Measurements from ENCODE around the gene DHX30. TPM values are rescaled to one million over a fixed set of nuclear protein-coding genes. Genes with fewer than 3 reads are reported as not detected.

The DHX30 gene
- total RNA-seq, 1 donor from 2014 or later: 49.8 TPM

DNA sequence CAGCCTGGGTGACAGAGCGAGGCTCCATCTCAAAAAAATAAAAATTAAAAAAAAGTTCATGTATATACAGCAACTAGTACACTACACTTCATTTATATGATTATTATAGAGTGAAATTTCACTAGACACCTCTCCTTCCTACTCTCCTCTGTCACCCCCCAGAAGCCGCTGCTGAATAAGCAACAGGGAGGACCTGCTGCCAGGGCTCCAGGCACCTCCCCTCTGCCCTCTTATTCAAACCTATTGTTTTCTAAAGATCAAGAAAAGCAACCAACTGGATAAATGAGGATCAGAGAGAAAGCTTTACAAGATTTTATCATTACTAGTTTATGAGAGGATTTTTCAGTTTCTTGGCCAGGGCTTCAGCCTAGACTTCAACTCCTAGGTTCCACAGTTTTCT lies 71.5 kb downstream of the DHX30 start:
- peaks cover 74% of the 10 kb centered on the region for H3K36me3 ChIP-seq
- H3K9me3 ChIP-seq (replicated peaks): no peaks in the 10 kb centered on the region
- peaks cover 88% of the 10 kb centered on the region for H3K4me1 ChIP-seq
- no peak for DNase-seq
- intact Hi-C loops (cut with micrococcal nuclease): no loop called here
- no peaks in the 10 kb centered on the region for H3K27me3 ChIP-seq (ENCODE audit: low read depth)
- H3K27ac ChIP-seq (replicated peaks): peak overlapping the region; percentile 43
- TF ChIP-seq, protein P1, sequence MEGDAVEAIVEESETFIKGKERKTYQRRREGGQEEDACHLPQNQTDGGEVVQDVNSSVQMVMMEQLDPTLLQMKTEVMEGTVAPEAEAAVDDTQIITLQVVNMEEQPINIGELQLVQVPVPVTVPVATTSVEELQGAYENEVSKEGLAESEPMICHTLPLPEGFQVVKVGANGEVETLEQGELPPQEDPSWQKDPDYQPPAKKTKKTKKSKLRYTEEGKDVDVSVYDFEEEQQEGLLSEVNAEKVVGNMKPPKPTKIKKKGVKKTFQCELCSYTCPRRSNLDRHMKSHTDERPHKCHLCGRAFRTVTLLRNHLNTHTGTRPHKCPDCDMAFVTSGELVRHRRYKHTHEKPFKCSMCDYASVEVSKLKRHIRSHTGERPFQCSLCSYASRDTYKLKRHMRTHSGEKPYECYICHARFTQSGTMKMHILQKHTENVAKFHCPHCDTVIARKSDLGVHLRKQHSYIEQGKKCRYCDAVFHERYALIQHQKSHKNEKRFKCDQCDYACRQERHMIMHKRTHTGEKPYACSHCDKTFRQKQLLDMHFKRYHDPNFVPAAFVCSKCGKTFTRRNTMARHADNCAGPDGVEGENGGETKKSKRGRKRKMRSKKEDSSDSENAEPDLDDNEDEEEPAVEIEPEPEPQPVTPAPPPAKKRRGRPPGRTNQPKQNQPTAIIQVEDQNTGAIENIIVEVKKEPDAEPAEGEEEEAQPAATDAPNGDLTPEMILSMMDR (IDR thresholded peaks at IDR 0.05; ENCODE audit: borderline replicate concordance): no peak
- H3K4me3 ChIP-seq: no peak overlapping the region

DNA sequence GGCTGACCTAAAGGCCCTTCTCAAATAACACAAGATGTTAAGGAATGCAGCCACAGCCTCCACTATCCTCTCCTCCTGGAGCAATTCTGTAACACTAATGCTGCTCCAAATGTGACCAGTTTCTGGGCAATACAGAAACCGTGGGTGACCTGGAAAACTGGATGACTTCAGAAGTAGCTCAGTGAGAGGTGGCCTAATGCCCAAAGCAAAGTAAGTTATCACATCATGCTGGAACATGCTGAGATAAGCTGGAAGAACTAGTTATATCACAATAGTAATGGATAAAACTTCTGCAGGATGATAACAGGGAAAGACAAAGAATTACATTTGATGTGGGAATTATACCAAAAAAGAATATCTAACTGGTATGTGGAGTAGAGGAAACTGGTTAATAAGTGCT lies 72.0 kb downstream of the DHX30 start:
- DNase-seq: no peak
- Histone ChIP-seq H3K4me3 (no peak overlapping the region), H3K9me3 (replicated peaks) (no peaks in the 10 kb centered on the region), H3K27ac (replicated peaks) (peak overlapping the region; percentile 43), H3K36me3 (peaks cover 70% of the 10 kb centered on the region), H3K4me1 (peaks cover 86% of the 10 kb centered on the region), H3K27me3 (ENCODE audit: low read depth) (no peaks in the 10 kb centered on the region)
- TF ChIP-seq, protein P1 (IDR thresholded peaks at IDR 0.05; ENCODE audit: borderline replicate concordance): no peak
- intact Hi-C loops (cut with micrococcal nuclease): no loop called here

DNA sequence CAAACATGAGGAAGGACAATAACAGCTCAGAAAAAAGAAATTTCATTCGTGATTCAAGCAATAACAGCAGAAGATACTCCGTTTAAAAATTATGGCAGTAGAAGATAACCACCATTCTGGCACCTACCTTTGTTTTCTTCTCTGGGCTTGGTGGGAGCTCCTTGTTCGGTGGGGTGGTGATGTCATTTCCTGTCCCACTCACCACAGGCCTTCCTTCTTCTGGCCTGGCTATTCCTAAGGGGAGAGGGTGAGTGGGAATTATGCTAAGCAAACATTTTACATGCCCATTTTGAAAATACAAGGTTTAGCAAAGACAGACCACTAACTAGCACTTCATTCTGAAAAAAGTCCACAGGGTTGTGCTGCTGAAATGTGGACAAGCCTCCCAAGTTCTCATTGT lies 74.4 kb downstream of the DHX30 start:
- H3K36me3 ChIP-seq: peaks cover 46% of the 10 kb centered on the region
- no peak for DNase-seq
- H3K9me3 ChIP-seq (replicated peaks): no peaks in the 10 kb centered on the region
- peaks cover 73% of the 10 kb centered on the region for H3K4me1 ChIP-seq
- peak overlapping the region; percentile 42 for H3K27ac ChIP-seq (replicated peaks)
- no peak overlapping the region for H3K4me3 ChIP-seq
- TF ChIP-seq, protein P1 (IDR thresholded peaks at IDR 0.05; ENCODE audit: borderline replicate concordance): no peak
- H3K27me3 ChIP-seq (ENCODE audit: low read depth): no peaks in the 10 kb centered on the region
- intact Hi-C loops (cut with micrococcal nuclease): no loop called here

DNA sequence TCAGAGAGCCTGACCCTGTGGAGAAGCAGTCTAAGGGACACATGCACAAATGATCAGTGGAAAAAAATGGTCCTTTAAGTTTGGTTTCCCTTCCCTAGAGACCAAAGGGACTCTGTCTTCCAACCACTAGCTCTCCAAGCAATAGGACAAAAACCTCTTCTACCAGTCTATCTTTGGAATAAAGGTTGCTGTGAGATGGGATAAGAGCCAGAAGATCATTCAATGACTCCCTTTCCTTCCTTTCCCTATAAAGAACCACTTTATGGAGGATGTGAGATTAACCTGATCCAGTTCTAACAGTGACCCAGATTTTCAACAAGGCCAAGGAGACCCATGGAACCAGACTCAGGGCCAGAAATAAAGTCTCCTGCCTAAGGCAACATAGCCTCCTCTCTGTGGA lies 74.8 kb downstream of the DHX30 start:
- H3K4me1 ChIP-seq: peaks cover 69% of the 10 kb centered on the region
- no peaks in the 10 kb centered on the region for H3K9me3 ChIP-seq (replicated peaks)
- no peak for DNase-seq
- H3K36me3 ChIP-seq: peaks cover 42% of the 10 kb centered on the region
- no peaks in the 10 kb centered on the region for H3K27me3 ChIP-seq (ENCODE audit: low read depth)
- H3K4me3 ChIP-seq: no peak overlapping the region
- TF ChIP-seq, protein P1 (IDR thresholded peaks at IDR 0.05; ENCODE audit: borderline replicate concordance): no peak
- intact Hi-C loops (cut with micrococcal nuclease): no loop called here
- H3K27ac ChIP-seq (replicated peaks): peak overlapping the region; percentile 42

DNA sequence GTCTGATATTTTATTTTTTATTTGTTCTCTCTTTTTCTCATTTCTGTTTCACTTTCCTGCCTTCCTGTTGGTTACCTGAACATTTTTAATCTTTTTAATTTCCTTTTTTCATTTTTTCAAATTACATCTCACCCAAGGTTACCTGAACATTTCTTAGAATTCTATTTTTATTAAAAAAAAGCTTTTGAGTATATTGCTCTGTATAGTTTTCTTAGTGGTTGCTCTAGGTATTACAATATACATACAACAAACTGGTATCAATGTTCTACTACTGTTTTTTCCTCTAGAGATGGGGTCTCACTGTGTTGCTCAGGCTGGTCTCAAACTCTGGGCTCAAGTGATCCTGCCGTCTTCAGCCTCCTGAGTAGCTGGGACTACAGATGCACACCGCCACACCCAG lies 79.4 kb downstream of the DHX30 start:
- H3K27ac ChIP-seq (replicated peaks): no peak overlapping the region
- H3K4me3 ChIP-seq: no peak overlapping the region
- H3K4me1 ChIP-seq: peaks cover 38% of the 10 kb centered on the region
- intact Hi-C loops (cut with micrococcal nuclease): no loop called here
- H3K27me3 ChIP-seq (ENCODE audit: low read depth): no peaks in the 10 kb centered on the region
- TF ChIP-seq, protein P1 (IDR thresholded peaks at IDR 0.05; ENCODE audit: borderline replicate concordance): no peak
- H3K9me3 ChIP-seq (replicated peaks): no peaks in the 10 kb centered on the region
- H3K36me3 ChIP-seq: peaks cover 17% of the 10 kb centered on the region
- DNase-seq: no peak

DNA sequence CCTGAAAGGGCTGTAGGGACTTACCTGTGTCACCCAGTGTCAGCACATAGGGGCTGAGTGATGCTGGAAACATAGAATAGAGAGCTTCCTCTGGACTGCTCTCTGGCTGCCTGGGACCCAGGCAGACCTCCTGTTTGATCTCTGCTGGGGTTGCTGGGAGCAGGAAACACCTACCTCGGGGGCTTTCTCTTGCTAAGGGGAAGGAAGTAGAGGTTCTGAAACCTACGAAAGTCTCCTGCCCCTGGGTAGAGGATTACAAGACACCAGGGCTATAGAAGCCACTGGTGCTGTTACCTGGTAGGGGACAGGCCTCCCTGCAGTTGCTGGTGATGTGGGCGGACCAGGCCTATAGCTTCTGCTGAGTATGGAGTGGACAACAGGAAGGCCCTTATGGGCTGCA lies 81.7 kb downstream of the DHX30 start:
- intact Hi-C loops (cut with micrococcal nuclease): no loop called here
- peaks cover 35% of the 10 kb centered on the region for H3K4me1 ChIP-seq
- H3K9me3 ChIP-seq (replicated peaks): no peaks in the 10 kb centered on the region
- H3K36me3 ChIP-seq: peaks cover 26% of the 10 kb centered on the region
- no peak overlapping the region for H3K27ac ChIP-seq (replicated peaks)
- no peak for DNase-seq
- no peak overlapping the region for H3K4me3 ChIP-seq
- TF ChIP-seq, protein P1 (IDR thresholded peaks at IDR 0.05; ENCODE audit: borderline replicate concordance): no peak
- no peaks in the 10 kb centered on the region for H3K27me3 ChIP-seq (ENCODE audit: low read depth)

Data from left ventricle myocardium inferior (tissue), 1 donor.